Keratinocyte (primary cell): ENCODE results near the gene TAC3. TPM values are rescaled to one million over a fixed set of nuclear protein-coding genes. Genes with fewer than 3 reads are reported as not detected.

ENCODE experiments used
- DNase-seq: peaks from one replicate; pipeline ENCODE4 v3.0.0-alpha.2; 2011; ENCODE audit warnings: low read depth, missing footprints, low spot score
- FAIRE-seq: peaks from 2 replicates; lab custom pipeline; 2011; peaks lifted over from hg19 to GRCh38; lab: Jason Lieb, UNC
- H2AFZ ChIP-seq: 2 replicates; pipeline ENCODE4 v1.6.0; 2012; ENCODE audit warnings: low read length, control low read depth, inconsistent platforms; ENCODE audit not compliant: control insufficient read depth
- H3K27ac ChIP-seq: 2 replicates; pipeline ENCODE4 v1.5.1; 2011; ENCODE audit warnings: low read length; ENCODE audit not compliant: control insufficient read depth, insufficient read depth
- H3K27me3 ChIP-seq: 3 replicates; pipeline ENCODE4 v1.6.0; 2011; ENCODE audit warnings: low read length; ENCODE audit not compliant: control insufficient read depth, insufficient read depth; ENCODE audit errors: extremely low read depth
- H3K36me3 ChIP-seq, 2 experiments: 2 replicates in 1 of 2; 3 replicates in 1 of 2; pipeline ENCODE4 v1.5.1; 2011; ENCODE audit warnings: low read length in 2 of 2, mild to moderate bottlenecking in 1 of 2; ENCODE audit not compliant: control insufficient read depth in 2 of 2, insufficient read depth in 2 of 2; ENCODE audit errors: extremely low read depth in 1 of 2
- H3K4me1 ChIP-seq: 3 replicates; pipeline ENCODE4 v1.5.1; 2011; ENCODE audit warnings: low read length; ENCODE audit not compliant: control insufficient read depth, insufficient read depth; ENCODE audit errors: extremely low read depth
- H3K4me2 ChIP-seq: 3 replicates; pipeline ENCODE4 v1.6.0; 2011; ENCODE audit warnings: low read depth, low read length; ENCODE audit not compliant: control insufficient read depth, insufficient read depth; ENCODE audit errors: extremely low read depth
- H3K4me3 ChIP-seq, 3 experiments: fragments of 200-600 bp in 1 of 3; sonication (generic) in 1 of 3; 2 replicates in 2 of 3; 3 replicates in 1 of 3; pipeline ENCODE4 v1.5.1; 2011 to 2016; ENCODE audit warnings: low read length in 3 of 3, mild to moderate bottlenecking in 3 of 3, control low read depth in 2 of 3, inconsistent platforms in 1 of 3, low read depth in 1 of 3, mixed read lengths in 1 of 3, mixed run types in 1 of 3, moderate library complexity in 1 of 3; ENCODE audit not compliant: control insufficient read depth in 2 of 3, insufficient read depth in 2 of 3; ENCODE audit errors: extremely low read depth in 1 of 3
- H3K79me2 ChIP-seq: 2 replicates; pipeline ENCODE4 v1.6.0; 2012; ENCODE audit warnings: low read length; ENCODE audit not compliant: control insufficient read depth, insufficient read depth
- H3K9ac ChIP-seq: 3 replicates; pipeline ENCODE4 v1.6.0; 2011; ENCODE audit warnings: low read length; ENCODE audit not compliant: control insufficient read depth, insufficient read depth; ENCODE audit errors: extremely low read depth
- H3K9me1 ChIP-seq: 3 replicates; pipeline ENCODE4 v1.6.0; 2011; ENCODE audit warnings: low read length; ENCODE audit not compliant: control insufficient read depth, insufficient read depth; ENCODE audit errors: extremely low read depth
- H3K9me3 ChIP-seq: 2 replicates; pipeline ENCODE4 v1.5.1; 2012; ENCODE audit warnings: low read depth, low read length; ENCODE audit not compliant: control insufficient read depth
- H4K20me1 ChIP-seq: 3 replicates; pipeline ENCODE4 v1.6.0; 2011; ENCODE audit warnings: low read length; ENCODE audit not compliant: control insufficient read depth, insufficient read depth; ENCODE audit errors: extremely low read depth
- EZH2 ChIP-seq: IDR thresholded peaks from one replicate; pipeline ENCODE4 v1.6.1; 2012; ENCODE audit warnings: inconsistent platforms, mild to moderate bottlenecking, low read length, moderate library complexity
- dilution Hi-C: fragments of 300-500 bp; cut with MboI; formaldehyde crosslinking; loops from one replicate; pipeline ENCODE4 v1.7.0; 2020; ENCODE audit warnings: low sequenced_read_pairs; ENCODE audit not compliant: extremely low pct_ligation_motif_present
- polyA plus RNA-seq, 5 experiments: library from polyadenylated mRNA; depleted of rRNA in 3 of 5; stranded (reverse) in 3 of 5; stranded (forward) in 1 of 5; unstranded in 1 of 5; fragments of >200 nt; gene quantifications; 1 replicate in 1 of 5; 2 replicates in 3 of 5; 3 replicates in 1 of 5; pipeline versions ENCODE4 v1.2.1 to v1.2.3, GENCODE V29; 2011 to 2012; ENCODE audit warnings: missing spikeins in 2 of 5, low read depth in 1 of 5, low replicate concordance in 1 of 5
- TF ChIP-seq, protein P1 (sequence below), 3 experiments: IDR thresholded peaks in 1 of 3; conservative IDR thresholded peaks in 1 of 3; optimal IDR thresholded peaks in 1 of 3; 2 replicates in 2 of 3; 3 replicates in 1 of 3; pipeline versions ENCODE3 to v1.5.1; 2011; ENCODE audit warnings: low read length in 3 of 3, mild to moderate bottlenecking in 3 of 3, moderate library complexity in 2 of 3, control low read depth in 1 of 3, inconsistent platforms in 1 of 3; ENCODE audit not compliant: insufficient read depth in 2 of 3; ENCODE audit errors: extremely low read depth in 1 of 3

Gene TAC3
- polyA plus RNA-seq, 1 donor (not counting 4 experiments of a cell fraction or from before 2014, with no cell fraction given) = not detected

GRCh38 chr12:57049119-57049446, 32.8 kb upstream of the TAC3 start:
- no peak overlapping the region for H3K27ac ChIP-seq
- FAIRE-seq (no peak), DNase-seq (no peak)
- no peak overlapping the region for H3K9ac ChIP-seq
- H3K4me1 ChIP-seq = no peaks in the 10 kb centered on the region
- no peaks in the 10 kb centered on the region for H4K20me1 ChIP-seq
- dilution Hi-C loops = no loop called here
- no peaks in the 10 kb centered on the region for H3K36me3 ChIP-seq
- TF ChIP-seq EZH2 = no peak
- TF ChIP-seq, protein P1, sequence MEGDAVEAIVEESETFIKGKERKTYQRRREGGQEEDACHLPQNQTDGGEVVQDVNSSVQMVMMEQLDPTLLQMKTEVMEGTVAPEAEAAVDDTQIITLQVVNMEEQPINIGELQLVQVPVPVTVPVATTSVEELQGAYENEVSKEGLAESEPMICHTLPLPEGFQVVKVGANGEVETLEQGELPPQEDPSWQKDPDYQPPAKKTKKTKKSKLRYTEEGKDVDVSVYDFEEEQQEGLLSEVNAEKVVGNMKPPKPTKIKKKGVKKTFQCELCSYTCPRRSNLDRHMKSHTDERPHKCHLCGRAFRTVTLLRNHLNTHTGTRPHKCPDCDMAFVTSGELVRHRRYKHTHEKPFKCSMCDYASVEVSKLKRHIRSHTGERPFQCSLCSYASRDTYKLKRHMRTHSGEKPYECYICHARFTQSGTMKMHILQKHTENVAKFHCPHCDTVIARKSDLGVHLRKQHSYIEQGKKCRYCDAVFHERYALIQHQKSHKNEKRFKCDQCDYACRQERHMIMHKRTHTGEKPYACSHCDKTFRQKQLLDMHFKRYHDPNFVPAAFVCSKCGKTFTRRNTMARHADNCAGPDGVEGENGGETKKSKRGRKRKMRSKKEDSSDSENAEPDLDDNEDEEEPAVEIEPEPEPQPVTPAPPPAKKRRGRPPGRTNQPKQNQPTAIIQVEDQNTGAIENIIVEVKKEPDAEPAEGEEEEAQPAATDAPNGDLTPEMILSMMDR (optimal IDR thresholded peaks at IDR 0.05 in 1 of 3, IDR thresholded peaks at IDR 0.05 in 1 of 3, conservative IDR thresholded peaks at IDR 0.05 in 1 of 3; ENCODE audit: extremely low read depth in 1 of 3, insufficient read depth in 2 of 3, low read length in 3 of 3) = no peak
- H3K4me2 ChIP-seq = no peak overlapping the region
- no peaks in the 10 kb centered on the region for H3K9me3 ChIP-seq
- no peak overlapping the region for H2AFZ ChIP-seq
- H3K4me3 ChIP-seq = no peak overlapping the region
- H3K27me3 ChIP-seq = peaks cover 20% of the 10 kb centered on the region
- H3K9me1 ChIP-seq = no peaks in the 10 kb centered on the region
- no peaks in the 10 kb centered on the region for H3K79me2 ChIP-seq

DNA sequence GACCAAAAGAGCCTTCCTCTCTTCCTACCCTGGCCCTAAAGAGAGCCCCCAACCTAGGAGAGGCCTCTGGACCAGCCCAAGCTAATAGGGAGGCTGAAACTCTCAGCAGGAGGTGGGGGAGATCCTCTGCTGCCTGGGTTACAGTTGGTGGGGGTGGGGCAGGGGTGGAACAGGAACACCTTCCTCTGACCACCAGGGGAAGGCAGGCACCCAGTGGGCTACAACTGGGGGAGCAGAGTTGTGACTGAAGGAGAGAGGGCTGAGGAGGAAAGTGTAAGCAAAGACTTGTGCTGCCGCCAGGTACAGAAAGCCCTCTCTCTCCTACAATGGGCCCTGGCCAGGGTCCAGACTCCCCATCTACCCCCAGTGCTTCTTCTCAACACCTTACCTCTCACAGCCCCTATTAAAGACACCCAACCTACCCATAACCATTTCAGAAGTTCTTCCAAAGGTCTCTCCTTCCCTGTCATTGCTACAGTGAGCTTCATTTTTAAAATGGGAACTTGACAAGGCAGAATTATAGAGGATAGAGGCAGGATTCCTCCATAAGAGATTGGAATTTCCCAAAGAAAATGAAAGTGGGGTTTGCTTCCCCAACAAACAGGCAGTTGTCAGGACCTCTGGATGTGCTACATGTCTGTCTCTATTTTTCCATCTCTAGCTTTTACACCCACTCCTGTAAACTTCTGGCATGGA, 32.2 kb upstream of the TAC3 start:
- dilution Hi-C loops = no loop called here

More for the DNA sequence above, 32.2 kb upstream of the TAC3 start:
- Histone ChIP-seq H3K9me1 (no peaks in the 10 kb centered on the region), H3K4me2 (no peak overlapping the region), H3K79me2 (no peaks in the 10 kb centered on the region), H3K27me3 (peaks cover 20% of the 10 kb centered on the region), H3K9ac (no peak overlapping the region), H3K27ac (no peak overlapping the region), H3K4me1 (no peaks in the 10 kb centered on the region), H3K36me3 (no peaks in the 10 kb centered on the region), H3K9me3 (no peaks in the 10 kb centered on the region), H4K20me1 (no peaks in the 10 kb centered on the region), H2AFZ (no peak overlapping the region), H3K4me3 (no peak overlapping the region)
- FAIRE-seq (no peak), DNase-seq (no peak)
- TF ChIP-seq, protein P1 (optimal IDR thresholded peaks at IDR 0.05 in 1 of 3, IDR thresholded peaks at IDR 0.05 in 1 of 3, conservative IDR thresholded peaks at IDR 0.05 in 1 of 3; ENCODE audit: extremely low read depth in 1 of 3, insufficient read depth in 2 of 3, low read length in 3 of 3) = no peak
- no peak for TF ChIP-seq EZH2
